Parathyroid adenoma (tissue), 2 donors: ENCODE measurements around the gene POT1.

ENCODE experiments used
- H2AFZ ChIP-seq: fragments of 300-600 bp; sonication (generic); one replicate; pipeline ENCODE4 v1.7.0; 2017; ENCODE audit warnings: antibody characterized with exemption, mild to moderate bottlenecking
- H3K27ac ChIP-seq: fragments of 300-600 bp; sonication (generic); one replicate; pipeline ENCODE4 v1.7.0; 2017
- H3K27me3 ChIP-seq: fragments of 300-600 bp; sonication (generic); one replicate; pipeline ENCODE4 v1.7.0; 2017; ENCODE audit warnings: low read length; ENCODE audit not compliant: control insufficient read depth, insufficient read depth
- H3K36me3 ChIP-seq: fragments of 300-600 bp; sonication (generic); one replicate; pipeline ENCODE4 v1.7.0; 2017; ENCODE audit warnings: low read length; ENCODE audit not compliant: control insufficient read depth, insufficient read depth
- H3K4me1 ChIP-seq: fragments of 300-600 bp; sonication (generic); one replicate; pipeline ENCODE4 v1.7.0; 2017; ENCODE audit warnings: control low read depth
- H3K4me2 ChIP-seq: fragments of 300-600 bp; sonication (generic); one replicate; pipeline ENCODE4 v1.7.0; 2017; ENCODE audit warnings: low read length
- H3K4me3 ChIP-seq: fragments of 300-600 bp; sonication (generic); one replicate; pipeline ENCODE4 v1.7.0; 2017; ENCODE audit warnings: low read depth, low read length
- H3K79me2 ChIP-seq: fragments of 300-600 bp; sonication (generic); one replicate; pipeline ENCODE4 v1.7.0; 2017; ENCODE audit warnings: control low read depth
- H3K9ac ChIP-seq: fragments of 300-600 bp; sonication (generic); one replicate; pipeline ENCODE4 v1.7.0; 2017; ENCODE audit warnings: mild to moderate bottlenecking
- H3K9me3 ChIP-seq: fragments of 300-600 bp; sonication (generic); one replicate; pipeline ENCODE4 v1.7.0; 2017; ENCODE audit warnings: low read length; ENCODE audit not compliant: control insufficient read depth
- CTCF ChIP-seq: fragments of 300-600 bp; sonication (generic); IDR thresholded peaks from one replicate; pipeline ENCODE4 v1.7.0; 2017; ENCODE audit warnings: antibody characterized with exemption, mild to moderate bottlenecking
- donor health status: primary hyperparathyroidism.

Gene POT1

GRCh38 chr7:124907490-124907889 lies 22.1 kb downstream of the POT1 start:
- no peak overlapping the region for H2AFZ ChIP-seq
- H3K4me2 ChIP-seq = no peak overlapping the region
- H3K9ac ChIP-seq = no peak overlapping the region
- no peaks in the 10 kb centered on the region for H3K9me3 ChIP-seq
- no peak overlapping the region for H3K4me3 ChIP-seq
- H3K27ac ChIP-seq = no peak overlapping the region
- no peaks in the 10 kb centered on the region for H3K4me1 ChIP-seq
- TF ChIP-seq CTCF = no peak
- no peaks in the 10 kb centered on the region for H3K36me3 ChIP-seq
- no peaks in the 10 kb centered on the region for H3K27me3 ChIP-seq
- peaks cover 11% of the 10 kb centered on the region for H3K79me2 ChIP-seq

- H3K36me3 ChIP-seq = no peaks in the 10 kb centered on the region
These were observed 31.1 kb downstream of the POT1 start for GRCh38 chr7:124898531-124898930.

GRCh38 chr7:124896001-124896400 lies 33.6 kb downstream of the POT1 start:
- TF ChIP-seq CTCF = no peak
- Histone ChIP-seq H3K27ac (no peak overlapping the region), H3K9ac (no peak overlapping the region), H3K36me3 (no peaks in the 10 kb centered on the region), H3K79me2 (no peaks in the 10 kb centered on the region), H3K4me2 (no peak overlapping the region), H3K9me3 (no peaks in the 10 kb centered on the region), H3K27me3 (no peaks in the 10 kb centered on the region), H3K4me1 (peaks cover 4% of the 10 kb centered on the region), H3K4me3 (no peak overlapping the region), H2AFZ (no peak overlapping the region)

More at GRCh38 chr7:124898531-124898930, 31.1 kb downstream of the POT1 start:
- Histone ChIP-seq H3K79me2 (no peaks in the 10 kb centered on the region), H3K9me3 (no peaks in the 10 kb centered on the region), H3K27me3 (no peaks in the 10 kb centered on the region), H3K4me2 (no peak overlapping the region), H3K9ac (no peak overlapping the region), H3K4me3 (no peak overlapping the region), H2AFZ (no peak overlapping the region), H3K4me1 (peaks cover 4% of the 10 kb centered on the region), H3K27ac (no peak overlapping the region)
- TF ChIP-seq CTCF = no peak

GRCh38 chr7:124893140-124893827 lies 36.3 kb downstream of the POT1 start:
- H3K9me3 ChIP-seq = no peaks in the 10 kb centered on the region
- no peak for TF ChIP-seq CTCF
- H3K4me1 ChIP-seq = peaks cover 4% of the 10 kb centered on the region
- no peaks in the 10 kb centered on the region for H3K36me3 ChIP-seq
- no peak overlapping the region for H2AFZ ChIP-seq
- H3K27me3 ChIP-seq = no peaks in the 10 kb centered on the region
- H3K4me3 ChIP-seq = no peak overlapping the region
- no peak overlapping the region for H3K4me2 ChIP-seq
- no peak overlapping the region for H3K9ac ChIP-seq
- no peak overlapping the region for H3K27ac ChIP-seq
- no peaks in the 10 kb centered on the region for H3K79me2 ChIP-seq

GRCh38 chr7:124887247-124887646 lies 42.4 kb downstream of the POT1 start:
- no peaks in the 10 kb centered on the region for H3K9me3 ChIP-seq
- H3K27me3 ChIP-seq = no peaks in the 10 kb centered on the region
- no peak overlapping the region for H3K27ac ChIP-seq
- no peaks in the 10 kb centered on the region for H3K79me2 ChIP-seq
- H3K4me1 ChIP-seq = no peaks in the 10 kb centered on the region
- no peaks in the 10 kb centered on the region for H3K36me3 ChIP-seq
- H3K4me2 ChIP-seq = no peak overlapping the region
- no peak overlapping the region for H2AFZ ChIP-seq
- H3K9ac ChIP-seq = no peak overlapping the region
- TF ChIP-seq CTCF = no peak
- H3K4me3 ChIP-seq = no peak overlapping the region
